HG03439 (cell line): ENCODE data around the gene TP73.
"Not testable (repeated sequence)": the region's sequence is repeated elsewhere in the genome, so short reads cannot be mapped to it uniquely, and the experiment has no call there.

Source experiments
- ATAC-seq: cut with Tn5 transposase; IDR thresholded peaks from one replicate; pipeline ENCODE4 v1.9.1; 2021; ENCODE audit warnings: mild to moderate bottlenecking, moderate library complexity; ENCODE audit not compliant: unreplicated experiment

The TP73 gene

DNA sequence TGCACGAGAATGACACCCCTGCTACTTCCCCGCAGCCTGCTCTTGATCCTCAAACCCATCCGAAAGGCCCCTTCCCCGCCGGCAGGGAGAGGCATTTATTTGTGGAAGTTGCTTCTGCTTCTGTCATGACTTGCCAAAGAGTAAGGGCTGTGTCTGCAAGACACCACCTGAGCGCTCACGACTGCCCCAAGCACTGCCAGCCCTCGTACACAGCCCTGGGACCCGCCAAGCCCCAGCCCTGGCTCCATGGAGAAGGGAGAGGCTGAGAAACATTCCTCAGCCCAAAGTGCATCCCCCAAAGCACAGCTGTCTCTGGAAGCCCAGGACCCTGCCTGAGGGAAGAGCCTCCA lies 33.8 kb upstream of the TP73 start:
- ATAC-seq = no peak

DNA sequence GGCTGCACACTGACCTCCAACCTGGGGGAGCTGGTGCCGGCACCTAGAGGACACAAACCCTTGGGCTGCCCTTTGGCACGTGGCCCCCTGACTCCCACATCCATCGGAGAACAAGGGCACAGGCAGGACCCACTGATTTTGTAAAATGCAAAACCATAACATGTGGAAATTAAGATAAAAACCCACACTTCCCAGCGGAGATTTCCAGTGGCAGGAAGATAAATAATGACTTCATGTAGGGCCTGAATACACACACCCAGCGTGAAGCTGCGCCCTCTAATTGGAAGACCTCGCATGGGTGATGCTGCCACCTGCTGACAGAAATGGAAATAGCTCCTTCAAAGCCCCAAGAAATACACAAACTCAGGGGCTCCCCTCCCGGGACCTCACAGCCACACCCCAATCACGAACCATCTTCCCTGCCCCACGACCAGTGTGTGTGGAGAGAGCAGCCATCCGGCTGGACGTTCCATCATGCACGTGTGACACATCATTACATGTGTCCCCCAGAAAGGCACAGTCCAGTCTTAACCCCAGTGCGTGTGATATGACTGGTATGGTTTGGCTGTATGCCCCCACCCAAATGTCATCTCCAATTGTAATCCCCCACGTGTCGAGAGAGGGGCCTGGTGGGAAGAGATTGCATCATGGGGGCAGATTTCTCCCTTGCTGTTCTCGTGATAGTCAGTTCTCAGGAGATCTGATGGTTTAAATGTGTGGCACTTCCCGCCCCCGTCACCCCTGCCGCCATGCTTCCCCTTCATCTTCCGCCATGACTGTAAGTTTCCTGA lies 33.2 kb upstream of the TP73 start:
- peak; percentile 47 for ATAC-seq

- no peak for ATAC-seq
These were observed 31.6 kb upstream of the TP73 start for GRCh38 chr1:3620708-3621107.

- not testable (repeated sequence) for ATAC-seq
These were observed 31.1 kb upstream of the TP73 start for GRCh38 chr1:3621151-3621671.

GRCh38 chr1:3622102-3622501 lies 30.2 kb upstream of the TP73 start:
- ATAC-seq = not testable (repeated sequence)

DNA sequence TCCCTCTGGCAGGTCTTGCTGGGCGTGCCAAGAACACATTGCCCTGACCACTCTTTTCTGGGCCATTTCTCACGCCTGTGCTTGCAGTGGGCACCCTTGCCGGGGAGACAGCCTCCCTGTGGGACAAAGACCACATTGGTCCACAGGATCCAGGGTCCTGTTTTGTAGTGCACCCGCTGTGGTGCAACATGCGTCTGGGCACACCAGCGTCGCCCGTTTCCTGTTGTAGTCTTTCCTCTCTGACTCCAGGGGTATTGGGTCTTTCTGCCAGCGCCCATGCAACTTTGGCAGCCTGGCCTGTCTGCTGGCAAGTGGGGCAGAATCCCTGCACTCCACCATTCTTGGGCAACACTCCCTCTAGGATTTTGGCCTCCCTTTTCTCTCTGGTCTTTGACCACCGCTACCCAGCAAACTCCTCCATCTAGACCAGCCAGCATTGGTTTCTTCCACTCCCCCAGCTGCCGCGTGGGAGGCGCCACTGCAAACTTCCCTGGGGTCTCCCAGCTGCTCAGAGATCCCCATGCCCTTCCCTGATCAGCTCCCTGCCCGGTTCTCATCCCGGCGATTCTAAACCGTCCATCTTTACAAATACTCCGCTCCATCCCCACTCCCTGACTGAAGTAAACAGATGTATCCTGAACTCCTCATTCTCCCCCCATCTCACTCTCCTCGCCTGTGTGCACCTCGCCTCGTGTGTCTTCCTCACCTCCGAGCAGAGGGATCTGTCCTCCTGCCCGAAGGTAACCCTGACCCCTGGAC lies 28.7 kb upstream of the TP73 start:
- ATAC-seq = no peak

DNA sequence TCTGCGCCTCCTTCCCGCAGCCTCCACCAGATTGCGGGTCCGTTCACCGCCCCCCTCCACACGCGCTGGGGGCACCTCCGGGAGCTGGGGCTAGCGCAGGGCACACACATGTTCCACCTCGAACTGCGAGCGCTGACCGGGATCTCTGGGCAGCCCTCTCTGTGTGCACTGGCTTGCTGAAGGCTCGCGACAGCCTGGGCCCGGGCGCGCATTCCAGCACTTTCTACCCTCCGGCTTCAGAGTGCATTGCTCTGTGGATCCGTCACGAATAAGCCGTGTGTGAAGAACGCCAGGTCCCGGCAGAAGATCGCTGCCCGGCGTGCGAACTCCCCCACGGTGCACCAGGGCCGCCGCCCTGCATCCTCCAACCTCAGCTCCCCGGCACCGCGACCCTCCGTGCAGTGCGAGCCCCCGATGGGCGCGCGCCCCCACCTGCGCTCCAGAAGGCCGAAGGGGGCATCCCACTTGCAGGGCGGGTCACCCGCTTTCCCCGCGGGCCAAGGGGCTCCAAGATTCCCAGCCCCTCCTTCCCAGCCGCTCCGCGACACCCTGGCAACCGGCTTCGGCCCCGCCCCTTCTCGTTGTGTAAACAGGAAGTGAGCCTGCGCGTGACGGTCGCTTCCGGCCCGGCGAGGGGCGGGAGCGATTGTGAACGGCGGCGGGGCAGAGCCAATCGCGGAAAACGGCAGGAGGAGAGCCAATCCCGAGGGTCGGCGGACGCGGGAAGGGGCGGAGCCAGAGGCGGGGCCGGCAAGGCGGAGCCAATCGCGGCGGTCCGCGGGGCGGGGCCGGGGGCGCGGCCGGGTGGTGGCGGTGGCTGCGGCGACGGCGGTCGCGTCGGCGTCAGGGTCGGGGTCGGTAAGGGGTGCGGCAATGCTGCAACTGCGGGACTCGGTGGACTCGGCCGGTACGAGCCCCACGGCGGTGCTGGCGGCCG lies 27.8 kb upstream of the TP73 start, which contains the start of gene TPRG1L:
Gene TPRG1L, plus strand, starts transcription at position 816 of the 937 bp plus-strand sequence. Its CDS starts 58 bp downstream, at position 874.
- peak; percentile 95 for ATAC-seq

GRCh38 chr1:3625151-3625907 lies 27.0 kb upstream of the TP73 start:
- peak; percentile 3 for ATAC-seq

- ATAC-seq = no peak
These were observed 26.3 kb upstream of the TP73 start for GRCh38 chr1:3626025-3626424.

GRCh38 chr1:3627515-3628253 lies 24.6 kb upstream of the TP73 start:
- no peak for ATAC-seq

DNA sequence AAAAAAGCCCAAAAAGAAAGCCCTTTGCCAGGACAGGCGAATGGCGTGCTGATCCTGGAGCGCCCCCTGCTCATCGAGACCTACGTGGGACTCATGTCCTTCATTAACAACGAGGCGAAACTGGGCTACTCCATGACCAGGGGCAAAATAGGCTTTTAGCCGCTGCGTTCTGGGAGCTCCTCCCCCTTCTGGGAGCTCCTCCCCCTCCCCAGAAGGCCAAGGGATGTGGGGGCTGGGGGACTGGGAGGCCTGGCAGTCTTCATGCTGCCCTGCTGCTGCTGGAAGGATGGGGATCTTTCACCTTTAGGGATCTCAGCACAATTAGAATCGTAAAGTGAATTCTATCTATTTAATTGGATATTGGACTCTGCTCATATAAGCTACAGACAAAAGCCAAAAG lies 23.9 kb upstream of the TP73 start:
- ATAC-seq = no peak

DNA sequence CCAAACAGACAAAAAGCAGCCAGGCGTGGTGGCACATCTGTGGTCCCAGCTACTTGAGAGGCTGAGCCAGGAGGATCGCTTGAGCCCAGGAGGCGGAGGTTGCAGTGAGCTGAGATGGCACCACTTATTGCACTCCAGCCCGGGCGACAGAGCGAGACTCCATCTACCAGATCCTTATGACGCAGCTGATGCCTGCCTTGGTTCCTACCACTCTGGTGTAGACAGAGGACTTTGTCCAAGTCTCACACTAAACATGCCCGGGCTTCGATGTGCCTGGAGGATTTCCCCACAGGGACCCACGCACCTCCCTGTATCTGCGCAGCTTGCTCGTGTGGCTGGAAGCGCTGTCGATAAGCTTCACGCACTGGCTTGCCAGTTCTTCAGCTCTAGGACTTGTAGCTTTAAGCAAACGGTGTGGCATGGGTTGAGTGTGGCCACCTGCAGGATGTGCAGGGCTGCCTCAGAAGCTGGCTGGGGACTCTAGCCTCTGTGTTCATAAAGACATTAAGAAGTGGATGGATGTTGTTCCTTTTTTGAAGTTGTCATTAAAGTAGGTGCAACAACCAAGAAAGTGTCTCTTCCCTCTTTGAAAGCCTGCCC lies 22.7 kb upstream of the TP73 start:
- ATAC-seq = no peak

DNA sequence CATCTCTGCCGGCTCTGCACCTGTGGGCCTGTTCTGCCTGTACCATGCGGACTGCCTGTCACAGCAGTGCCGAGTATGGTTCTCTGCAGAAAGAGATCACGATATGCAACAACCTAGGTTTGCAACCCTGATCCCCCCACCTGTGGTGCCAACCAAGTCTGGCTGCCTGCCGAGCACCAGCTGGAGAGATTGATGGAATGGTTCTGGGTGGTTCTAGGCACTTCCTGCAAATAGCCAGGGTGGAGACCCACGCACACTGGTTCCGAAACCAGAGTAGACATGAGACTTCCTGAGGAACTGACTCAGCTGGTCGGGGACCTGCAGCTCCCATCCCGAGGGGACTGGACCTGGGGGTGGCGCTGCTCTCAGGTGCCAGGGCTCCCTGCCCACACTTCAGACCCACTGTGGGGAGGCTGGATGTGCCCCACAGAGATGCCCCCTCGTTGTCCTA lies 22.1 kb upstream of the TP73 start:
- no peak for ATAC-seq

GRCh38 chr1:3630914-3631313 lies 21.4 kb upstream of the TP73 start:
- ATAC-seq = no peak

DNA sequence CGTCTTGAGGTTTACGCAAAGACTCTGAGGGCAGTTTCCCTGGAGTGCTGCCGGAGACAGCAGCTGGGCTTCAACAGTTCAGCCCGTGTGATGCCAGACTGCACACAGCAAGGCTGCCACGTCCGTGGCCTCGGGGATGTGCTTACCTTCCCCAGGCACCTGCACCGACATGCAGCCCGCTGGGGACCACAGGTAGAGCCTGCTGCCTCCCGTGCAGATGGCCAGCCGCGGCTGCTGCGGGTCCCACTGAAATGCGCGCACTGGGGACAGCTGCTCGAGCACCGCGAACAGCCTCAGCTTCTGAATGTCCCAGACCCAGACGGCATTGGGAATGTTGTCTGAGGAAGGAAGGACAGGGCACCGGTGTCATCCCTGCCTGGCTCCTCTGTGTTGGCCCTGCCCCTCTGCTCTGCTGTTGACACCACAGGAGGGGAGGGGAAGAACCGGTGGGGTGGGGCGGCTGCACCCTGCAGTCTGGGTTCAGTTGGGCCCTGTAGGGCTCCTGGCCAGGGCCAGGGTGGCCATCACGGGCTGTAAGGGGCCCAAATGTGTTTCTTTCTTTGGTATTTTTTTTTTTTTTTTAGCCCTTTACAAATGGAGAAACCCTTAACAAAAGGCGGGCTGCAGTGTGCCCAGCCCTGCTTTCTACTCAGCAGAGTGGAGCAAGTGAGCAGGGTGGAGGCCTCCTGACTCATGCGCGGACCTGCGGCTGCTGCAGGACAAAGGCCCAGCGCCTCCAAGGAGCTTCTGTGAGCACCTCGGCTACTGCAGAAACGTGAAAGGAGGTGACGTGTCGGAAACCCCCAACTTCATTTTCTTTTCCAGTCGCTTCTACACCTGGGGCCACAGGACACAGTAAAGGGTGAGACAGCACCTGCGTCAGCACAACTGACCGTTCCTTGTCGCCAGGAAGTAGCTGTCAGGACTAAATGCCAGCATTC lies 20.7 kb upstream of the TP73 start:
- ATAC-seq = no peak

GRCh38 chr1:3632298-3632697 lies 20.0 kb upstream of the TP73 start:
- ATAC-seq = no peak

DNA sequence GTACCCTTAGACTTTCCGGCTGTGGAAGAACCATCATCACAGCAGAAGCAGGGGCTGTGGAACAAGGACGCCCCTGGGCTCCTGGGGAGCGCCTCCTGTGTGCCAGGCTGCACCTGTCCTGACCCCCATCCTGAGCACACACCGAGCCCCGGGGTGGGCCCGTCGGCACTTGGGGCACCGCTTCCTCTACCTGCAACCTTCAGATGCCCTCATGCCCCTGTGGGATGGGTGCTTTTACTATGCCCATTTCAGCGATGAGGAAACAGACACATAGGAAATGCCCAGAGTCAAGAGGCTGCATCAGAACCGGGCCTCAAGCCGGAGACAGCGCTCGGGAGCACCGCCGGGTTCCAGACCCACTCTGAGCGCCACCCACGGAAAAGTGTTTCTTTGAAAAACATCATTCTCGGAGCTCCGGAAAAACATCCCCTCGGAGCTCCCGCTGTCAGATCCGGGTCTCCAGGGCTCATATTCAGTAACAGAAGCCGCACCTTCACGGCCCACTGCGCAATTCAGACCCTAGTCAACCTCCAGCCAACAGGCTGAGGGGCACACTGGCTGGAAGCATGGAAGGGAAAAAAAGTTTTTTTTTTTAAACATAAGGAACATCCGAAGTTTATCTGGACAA lies 19.5 kb upstream of the TP73 start:
- no peak for ATAC-seq
